Adrenal gland (tissue), 12 donors: Measurements from ENCODE around the gene ALDH3B2. TPM values are rescaled to one million over a fixed set of nuclear protein-coding genes. Genes with fewer than 3 reads are reported as not detected.
A peak's percentile ranks its signal among the peaks of the same experiment; 100 is the strongest.

ENCODE experiments used
- DNase-seq, 7 donors: peaks; one replicate each; pipeline ENCODE4 v3.0.0-alpha.2; 2019 to 2020
- H3K27ac ChIP-seq, 5 donors: fragments of 200-600 bp; sonication (generic) in 4 of 5; 1 replicate in 3 of 5; 2 replicates in 2 of 5; pipeline versions ENCODE4 v1.5.1 to v1.8.0; 2016 to 2020; ENCODE audit warnings: mild to moderate bottlenecking in 1 of 5
- H3K27me3 ChIP-seq: fragments of 200-600 bp; 2 replicates; pipeline ENCODE4 v1.8.0; 2021
- H3K36me3 ChIP-seq, 2 donors: fragments of 200-600 bp; replicated peaks in 1 of 2; 1 replicate in 1 of 2; 2 replicates in 1 of 2; pipeline versions ENCODE4 v1.5.1 to v1.8.0; 2018 to 2022
- H3K4me1 ChIP-seq, 2 donors: fragments of 200-600 bp; replicated peaks in 1 of 2; 1 replicate in 1 of 2; 2 replicates in 1 of 2; pipeline versions ENCODE4 v1.5.1 to v1.8.0; 2018 to 2021
- H3K4me3 ChIP-seq, 4 donors: fragments of 200-600 bp; sonication (generic) in 3 of 4; one replicate each; pipeline ENCODE4 v1.5.1; 2016 to 2018
- H3K9me3 ChIP-seq, 3 donors: fragments of 200-600 bp; sonication (generic) in 1 of 3; replicated peaks in 1 of 3; 1 replicate in 2 of 3; 2 replicates in 1 of 3; pipeline versions ENCODE4 v1.5.1 to v1.8.0; 2016 to 2021
- POLR2A ChIP-seq, 2 donors: fragments of 450-650 bp; IDR thresholded peaks; one replicate each; pipeline ENCODE4 v1.6.1; 2017; ENCODE audit warnings: antibody characterized with exemption in 2 of 2, mild to moderate bottlenecking in 2 of 2, moderate library complexity in 1 of 2
- WGBS, 4 donors: extraction: QIAGEN DNeasy Blood & Tissue Kit in 2 of 4; methylation state at CpG; one replicate each; pipeline versions ENCODE4 v1.1.5 to v1.1.7; 2013 to 2017; 5-methylcytosine and 5-hydroxymethylcytosine counted together
- intact Hi-C, 2 donors: fragments of 100-400 bp; cut with DNase I; formaldehyde crosslinking; loops; one replicate each; pipeline versions ENCODE4 v1.14.1 to v1.15.0; 2022 to 2023
- polyA plus RNA-seq, 3 donors: library from polyadenylated mRNA; stranded (reverse); fragments of 200-250 nt in 2 of 3; fragments of 350-450 nt in 1 of 3; fragmentation: Illumina TruSeq in 1 of 3; extraction: RNeasy Lipid Tissue Mini Kit (QIAGEN cat#74804) in 1 of 3; gene quantifications; one replicate each; pipeline ENCODE4 v1.2.3, GENCODE V29; 2013 to 2014
- total RNA-seq, 9 donors: library from RNA; depleted of rRNA in 4 of 9; stranded (reverse); fragments of >200 nt in 4 of 9; fragments of 120-200 nt in 1 of 9; fragmentation: NEBNext Ultra II Directional in 1 of 9; extraction: Animal tissue kit (Norgen Biotek cat#: 25700) in 1 of 9; gene quantifications; one replicate each; pipeline versions ENCODE4 v1.1.0 to v1.2.4, GENCODE V29; 2013 to 2023
- TF ChIP-seq, protein P1 (sequence below), 6 experiments: fragments of 450-650 bp in 4 of 6; fragments of 200-600 bp in 2 of 6; sonication (generic) in 1 of 6; IDR thresholded peaks; 1 replicate in 5 of 6; 2 replicates in 1 of 6; pipeline versions ENCODE4 v1.5.1 to v1.8.0; 2016 to 2021; ENCODE audit warnings: antibody characterized with exemption in 6 of 6, mild to moderate bottlenecking in 2 of 6, moderate library complexity in 1 of 6
- donor health status: healthy with polysubstance abuse.
- donor health status: Bipolar disorder and iron deficiency.
- donor health status: DM: yes; HTN: yes; CAD: no.
- donor health status: DM: no; HTN: no; CAD: no.
- donor health status: DM: no; HTN: no; CAD: no.
- donor health status: DM: yes; HTN: yes; CAD: no.

The ALDH3B2 gene
- total and polyA plus RNA-seq, 12 donors: 0.10 TPM; not detected in 11

DNA sequence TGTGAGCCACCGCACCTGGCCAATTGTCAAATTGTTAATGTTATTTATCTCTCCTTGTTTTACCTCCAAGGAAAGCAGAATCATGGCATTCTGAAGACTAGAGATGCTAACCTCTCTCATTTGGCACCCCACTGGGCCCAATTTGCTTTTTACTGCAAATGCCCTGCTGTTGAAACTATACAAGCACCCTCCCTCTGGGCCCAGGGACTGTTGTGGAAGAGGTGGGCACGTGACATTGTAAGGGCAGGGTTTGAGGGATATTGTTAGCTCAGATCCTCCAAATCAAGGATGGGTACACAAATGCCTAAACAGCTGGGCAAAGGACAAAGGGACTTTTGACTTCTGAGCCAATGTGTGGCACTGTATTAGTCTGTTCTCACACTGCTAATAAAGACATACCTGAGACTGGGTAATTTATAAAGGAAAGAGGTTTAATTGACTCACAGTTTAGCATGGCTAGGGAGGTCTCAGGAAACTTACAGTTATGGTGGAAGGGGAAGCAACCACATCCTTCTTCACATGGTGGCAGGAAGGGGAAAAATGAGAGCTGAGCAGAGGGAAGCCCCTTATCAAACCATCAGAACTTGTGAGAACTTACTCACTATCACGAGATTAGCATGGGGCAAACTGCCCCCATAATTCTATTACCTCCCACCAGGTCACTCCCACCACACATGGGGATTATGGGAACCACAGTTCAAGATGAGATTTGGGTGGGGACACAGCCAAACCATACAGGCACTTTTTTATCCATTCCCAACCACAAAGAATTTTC, 6.5 kb upstream of the ALDH3B2 start:
- no peak for DNase-seq
- no peaks in the 10 kb centered on the region for H3K9me3 ChIP-seq
- no peaks in the 10 kb centered on the region for H3K36me3 ChIP-seq
- H3K27me3 ChIP-seq: peaks cover 2% of the 10 kb centered on the region
- WGBS, 4 donors: 62 to 85% (median 70%) methylated on average over 3 of the region's 3 CpGs
- H3K4me3 ChIP-seq: no peak overlapping the region
- H3K4me1 ChIP-seq: peaks cover 0 to 6% of the 10 kb centered on the region in 2 donors
- TF ChIP-seq, protein P1, sequence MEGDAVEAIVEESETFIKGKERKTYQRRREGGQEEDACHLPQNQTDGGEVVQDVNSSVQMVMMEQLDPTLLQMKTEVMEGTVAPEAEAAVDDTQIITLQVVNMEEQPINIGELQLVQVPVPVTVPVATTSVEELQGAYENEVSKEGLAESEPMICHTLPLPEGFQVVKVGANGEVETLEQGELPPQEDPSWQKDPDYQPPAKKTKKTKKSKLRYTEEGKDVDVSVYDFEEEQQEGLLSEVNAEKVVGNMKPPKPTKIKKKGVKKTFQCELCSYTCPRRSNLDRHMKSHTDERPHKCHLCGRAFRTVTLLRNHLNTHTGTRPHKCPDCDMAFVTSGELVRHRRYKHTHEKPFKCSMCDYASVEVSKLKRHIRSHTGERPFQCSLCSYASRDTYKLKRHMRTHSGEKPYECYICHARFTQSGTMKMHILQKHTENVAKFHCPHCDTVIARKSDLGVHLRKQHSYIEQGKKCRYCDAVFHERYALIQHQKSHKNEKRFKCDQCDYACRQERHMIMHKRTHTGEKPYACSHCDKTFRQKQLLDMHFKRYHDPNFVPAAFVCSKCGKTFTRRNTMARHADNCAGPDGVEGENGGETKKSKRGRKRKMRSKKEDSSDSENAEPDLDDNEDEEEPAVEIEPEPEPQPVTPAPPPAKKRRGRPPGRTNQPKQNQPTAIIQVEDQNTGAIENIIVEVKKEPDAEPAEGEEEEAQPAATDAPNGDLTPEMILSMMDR (IDR thresholded peaks at IDR 0.05): no peak
- TF ChIP-seq POLR2A (IDR thresholded peaks at IDR 0.05): no peak
- intact Hi-C loops: no loop called here
- H3K27ac ChIP-seq: no peak overlapping the region

DNA sequence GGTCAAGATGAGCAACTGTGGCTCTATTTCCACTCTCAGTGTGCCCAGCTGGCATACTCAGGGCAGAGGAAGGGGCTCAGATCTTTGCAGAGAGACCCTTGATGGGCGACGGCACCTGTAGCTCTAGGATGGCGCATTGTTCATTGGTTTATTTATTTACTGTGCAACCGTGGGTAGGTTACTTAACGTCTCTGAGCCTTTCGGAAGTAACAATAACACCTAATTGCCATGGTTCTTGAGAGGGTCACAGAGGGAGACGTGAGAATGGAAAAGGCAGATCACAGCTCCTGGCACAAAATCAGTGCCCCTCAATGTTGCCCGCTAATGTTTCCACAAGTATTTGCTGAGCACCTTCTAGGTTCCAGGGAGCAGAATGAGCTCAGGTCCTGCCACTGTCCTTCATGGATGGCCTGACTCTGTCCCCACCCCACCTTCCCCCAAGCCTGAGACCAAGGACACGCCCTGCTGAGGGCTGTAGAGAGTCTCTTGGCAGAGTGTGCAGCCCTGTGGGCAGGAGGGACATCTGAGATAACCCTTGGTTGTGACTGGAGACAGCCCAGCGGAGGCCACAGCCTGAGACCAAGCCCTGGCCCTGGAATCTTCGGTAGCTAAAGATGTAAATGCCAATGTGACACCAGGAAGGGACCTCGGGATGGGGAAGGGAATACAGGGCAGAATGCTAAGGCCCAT, 780 bp upstream of the ALDH3B2 start:
- H3K27me3 ChIP-seq: peaks cover 21% of the 10 kb centered on the region
- H3K9me3 ChIP-seq: no peaks in the 10 kb centered on the region
- 81 to 92% (median 84%) methylated on average over 12 of the region's 12 CpGs for WGBS, 4 donors
- no peak overlapping the region for H3K4me3 ChIP-seq
- no peaks in the 10 kb centered on the region for H3K4me1 ChIP-seq
- DNase-seq: peak in 1 of 7 donors; percentile 33
- intact Hi-C loops: loop anchor here in 1 of 2 donors (10.0 kb wide), 1 partner anchor 50 kb away; no protein-coding TSS in a partner anchor
- TF ChIP-seq POLR2A (IDR thresholded peaks at IDR 0.05): no peak
- TF ChIP-seq, protein P1 (IDR thresholded peaks at IDR 0.05): no peak
- no peaks in the 10 kb centered on the region for H3K36me3 ChIP-seq
- H3K27ac ChIP-seq: no peak overlapping the region

DNA sequence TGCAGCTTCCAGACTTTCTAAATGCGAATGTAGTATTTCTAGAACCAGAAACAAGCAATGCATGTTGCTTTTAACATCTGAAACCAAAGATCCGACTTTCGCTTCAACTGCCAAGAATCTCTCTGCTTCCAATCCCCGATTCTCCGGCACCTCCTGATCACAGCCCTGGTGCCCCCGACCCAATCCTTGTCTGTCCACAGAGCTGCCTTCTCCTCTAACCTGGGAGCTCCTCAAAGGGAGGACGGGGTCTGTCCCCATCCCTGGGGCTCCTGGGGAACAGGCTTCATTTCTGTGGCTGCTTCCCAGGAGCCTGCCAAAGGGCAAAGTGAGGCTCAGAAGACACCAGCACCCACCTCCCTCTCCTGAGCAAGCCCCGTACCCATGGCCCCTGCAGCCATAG, 521 bp downstream of the ALDH3B2 start:
- Histone ChIP-seq H3K36me3 (no peaks in the 10 kb centered on the region), H3K4me3 (no peak overlapping the region), H3K4me1 (no peaks in the 10 kb centered on the region), H3K27me3 (peaks cover 21% of the 10 kb centered on the region), H3K27ac (no peak overlapping the region), H3K9me3 (no peaks in the 10 kb centered on the region)
- TF ChIP-seq POLR2A (IDR thresholded peaks at IDR 0.05): no peak
- TF ChIP-seq, protein P1 (IDR thresholded peaks at IDR 0.05): no peak
- 60 to 73% (median 70%) methylated on average over 8 of the region's 8 CpGs for WGBS, 4 donors
- intact Hi-C loops: loop anchor here in 1 of 2 donors (10.0 kb wide), 1 partner anchor 51 kb away; no protein-coding TSS in a partner anchor
- no peak for DNase-seq

DNA sequence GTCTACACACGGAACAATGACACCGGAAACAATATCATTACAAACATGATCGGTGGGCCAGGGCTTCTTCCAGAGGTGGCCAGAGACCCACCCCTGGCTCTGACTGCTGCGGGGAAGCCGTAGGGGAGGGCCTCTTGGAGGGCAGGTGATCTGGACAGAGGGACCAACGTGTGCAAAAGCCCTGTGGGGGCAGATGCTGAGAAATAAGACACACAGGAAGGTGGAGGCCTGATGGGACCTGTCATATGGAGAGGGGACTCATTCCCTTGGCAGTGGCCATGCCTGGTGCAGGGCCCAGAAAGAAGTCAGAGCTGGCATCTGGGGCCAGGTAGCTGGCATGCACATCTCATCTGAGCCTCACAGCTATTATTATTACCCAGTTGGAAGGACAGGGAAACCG, 1.1 kb downstream of the ALDH3B2 start:
- TF ChIP-seq POLR2A (IDR thresholded peaks at IDR 0.05): no peak
- TF ChIP-seq, protein P1 (IDR thresholded peaks at IDR 0.05): no peak

More for the DNA sequence above, 1.1 kb downstream of the ALDH3B2 start:
- DNase-seq: peak in 1 of 7 donors; percentile 14
- Histone ChIP-seq H3K27ac (no peak overlapping the region), H3K27me3 (peaks cover 21% of the 10 kb centered on the region), H3K9me3 (no peaks in the 10 kb centered on the region), H3K4me3 (no peak overlapping the region), H3K4me1 (no peaks in the 10 kb centered on the region), H3K36me3 (no peaks in the 10 kb centered on the region)
- intact Hi-C loops: loop anchor here in 1 of 2 donors (10.0 kb wide), 1 partner anchor 51 kb away; no protein-coding TSS in a partner anchor
- 71 to 89% (median 79%) methylated on average over 7 of the region's 7 CpGs for WGBS, 4 donors
